OCI-LY1 (cell line): ENCODE data around the gene ZBTB7C.

Experiments used
- CTCF ChIP-seq: fragments of 200-600 bp; sonication (generic), shearing (Covaris generic); IDR thresholded peaks from 2 replicates; pipeline ENCODE4 v1.5.1; 2017; ENCODE audit warnings: mild to moderate bottlenecking, antibody characterized with exemption, low read length, moderate library complexity, mixed read lengths
- EZH2 ChIP-seq: fragments of 200-600 bp; sonication (generic), shearing (Covaris generic); IDR thresholded peaks from 2 replicates; pipeline ENCODE4 v1.8.0; 2017; ENCODE audit warnings: borderline replicate concordance, mixed run types, mild to moderate bottlenecking, antibody characterized with exemption, low read length, moderate library complexity, mixed read lengths

- TF ChIP-seq CTCF (no peak), EZH2 (no peak)
Observed at GRCh38 chr18:47978141-47978540, 431.0 kb downstream of the ZBTB7C start.
